ENCODE measurements around the gene ANXA4.

ANXA4 gene

DNA sequence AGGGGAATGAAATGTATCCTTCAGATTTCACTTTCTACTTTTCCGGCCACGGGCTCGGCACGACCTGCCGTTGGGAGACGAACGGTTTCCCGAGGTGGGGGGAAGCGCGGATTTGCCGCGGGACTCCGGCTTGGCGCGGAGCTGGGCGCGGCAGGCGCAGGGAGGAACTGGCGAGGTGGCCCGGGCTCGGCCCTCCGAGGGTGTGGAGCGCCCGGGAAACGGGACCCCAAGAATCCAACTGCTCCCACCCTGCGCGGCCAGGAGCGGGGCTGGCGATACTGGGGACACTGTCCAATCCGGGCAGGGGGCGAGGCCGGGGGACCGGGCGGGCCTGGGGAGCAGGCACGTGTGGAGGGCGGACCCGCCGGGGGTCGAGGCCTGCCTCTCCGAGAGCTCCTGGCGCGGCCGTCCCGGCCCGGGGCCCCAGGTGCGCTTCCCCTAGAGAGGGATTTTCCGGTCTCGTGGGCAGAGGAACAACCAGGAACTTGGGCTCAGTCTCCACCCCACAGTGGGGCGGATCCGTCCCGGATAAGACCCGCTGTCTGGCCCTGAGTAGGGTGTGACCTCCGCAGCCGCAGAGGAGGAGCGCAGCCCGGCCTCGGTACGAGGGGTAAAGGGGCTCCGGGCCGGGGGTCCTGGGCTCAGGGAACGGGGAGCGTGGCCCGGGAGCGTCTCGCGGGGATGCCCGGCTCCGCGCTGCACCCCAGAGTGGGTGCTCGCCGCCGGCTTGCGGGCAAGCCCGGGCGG is at the start of gene ANXA4:
Gene ANXA4 (plus strand): TSS at position 560 of the 747 bp plus-strand sequence. CDS start 39,432 bp downstream, outside the sequence.
- peak; percentile 65 for DNase-seq

DNA sequence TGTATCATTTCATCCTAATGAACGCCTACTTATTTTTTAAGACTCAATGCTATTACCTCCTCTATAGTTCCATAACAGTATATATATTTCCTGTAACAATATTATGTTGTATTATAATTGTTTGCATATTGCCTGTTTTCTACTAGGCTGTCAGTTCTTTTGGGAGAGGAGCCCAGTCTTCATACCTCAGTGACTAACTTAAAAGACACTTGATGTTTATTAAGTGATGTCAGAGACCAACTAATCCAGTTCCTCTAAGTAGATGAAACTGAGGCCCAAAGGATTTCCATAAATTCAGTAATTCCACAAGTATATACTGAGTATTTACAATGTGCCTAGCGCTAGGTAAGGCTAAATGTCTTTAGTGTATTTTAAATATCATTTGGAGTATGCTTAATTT is 49.5 kb upstream of the ANXA4 start:
- DNase-seq: no peak

DNA sequence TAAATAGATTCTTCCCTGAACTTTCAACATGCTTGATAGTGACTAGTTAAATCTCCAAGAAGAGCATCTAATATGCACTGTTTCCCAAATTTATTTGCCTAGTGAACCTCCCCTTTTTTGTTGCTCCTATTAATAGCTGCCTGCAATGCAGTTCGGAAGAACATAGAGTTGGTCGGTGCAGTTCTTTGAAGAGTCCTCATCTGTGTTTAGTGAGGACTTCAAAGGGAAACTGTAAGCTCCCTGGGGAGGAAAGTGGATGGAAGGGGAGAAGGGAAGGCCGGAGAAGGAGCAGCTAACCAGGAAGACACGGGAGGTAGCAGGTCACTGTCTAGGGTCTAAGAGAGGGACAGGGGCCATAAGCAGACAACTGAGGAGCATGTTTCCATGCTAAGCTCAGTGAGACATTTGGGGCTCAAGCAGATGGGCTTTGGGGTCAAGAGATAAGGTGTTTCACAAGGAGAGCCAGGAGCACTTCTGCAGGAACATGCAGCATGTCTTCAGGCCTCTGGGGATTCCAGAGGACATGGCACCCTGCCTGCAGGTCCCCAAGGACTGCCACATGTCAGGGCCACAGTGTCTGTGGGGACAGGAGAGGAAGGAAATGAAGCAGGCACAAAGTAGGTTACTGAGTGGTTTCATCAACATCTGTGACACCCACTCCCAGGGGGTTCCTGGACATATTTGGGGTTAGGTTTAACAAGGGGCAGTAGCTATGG is 48.7 kb upstream of the ANXA4 start:
- no peak for DNase-seq

DNA sequence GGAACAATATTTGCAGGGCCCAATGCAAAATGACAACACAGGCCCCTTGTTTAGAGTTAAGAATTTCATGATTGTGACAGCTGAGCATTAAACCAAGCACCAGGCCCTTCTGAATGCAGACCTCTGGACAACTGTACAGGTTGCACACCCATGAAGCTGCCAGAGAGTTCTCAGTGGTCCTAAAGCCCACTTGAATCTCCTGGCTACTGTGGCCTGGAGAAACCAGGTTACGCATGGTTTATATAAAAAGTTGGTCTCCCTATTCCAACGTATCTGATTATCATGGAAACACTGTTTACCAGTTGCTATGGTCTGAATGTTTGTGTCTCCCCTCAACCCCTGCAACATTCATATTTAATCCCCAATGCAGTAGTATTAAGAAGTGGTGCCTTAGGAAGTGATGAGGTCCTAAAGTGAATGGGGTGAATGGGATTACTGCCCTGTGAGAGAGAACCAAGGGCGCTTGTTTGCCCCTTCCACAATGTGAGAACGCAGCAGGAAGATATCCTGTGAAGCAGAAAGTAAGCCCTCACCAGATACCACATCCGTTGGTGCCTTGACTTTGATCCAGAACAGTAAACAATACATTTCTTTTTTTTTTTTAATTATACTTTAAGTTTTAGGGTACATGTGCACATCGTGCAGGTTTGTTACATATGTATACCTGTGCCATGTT is 48.0 kb upstream of the ANXA4 start:
- DNase-seq: no peak

DNA sequence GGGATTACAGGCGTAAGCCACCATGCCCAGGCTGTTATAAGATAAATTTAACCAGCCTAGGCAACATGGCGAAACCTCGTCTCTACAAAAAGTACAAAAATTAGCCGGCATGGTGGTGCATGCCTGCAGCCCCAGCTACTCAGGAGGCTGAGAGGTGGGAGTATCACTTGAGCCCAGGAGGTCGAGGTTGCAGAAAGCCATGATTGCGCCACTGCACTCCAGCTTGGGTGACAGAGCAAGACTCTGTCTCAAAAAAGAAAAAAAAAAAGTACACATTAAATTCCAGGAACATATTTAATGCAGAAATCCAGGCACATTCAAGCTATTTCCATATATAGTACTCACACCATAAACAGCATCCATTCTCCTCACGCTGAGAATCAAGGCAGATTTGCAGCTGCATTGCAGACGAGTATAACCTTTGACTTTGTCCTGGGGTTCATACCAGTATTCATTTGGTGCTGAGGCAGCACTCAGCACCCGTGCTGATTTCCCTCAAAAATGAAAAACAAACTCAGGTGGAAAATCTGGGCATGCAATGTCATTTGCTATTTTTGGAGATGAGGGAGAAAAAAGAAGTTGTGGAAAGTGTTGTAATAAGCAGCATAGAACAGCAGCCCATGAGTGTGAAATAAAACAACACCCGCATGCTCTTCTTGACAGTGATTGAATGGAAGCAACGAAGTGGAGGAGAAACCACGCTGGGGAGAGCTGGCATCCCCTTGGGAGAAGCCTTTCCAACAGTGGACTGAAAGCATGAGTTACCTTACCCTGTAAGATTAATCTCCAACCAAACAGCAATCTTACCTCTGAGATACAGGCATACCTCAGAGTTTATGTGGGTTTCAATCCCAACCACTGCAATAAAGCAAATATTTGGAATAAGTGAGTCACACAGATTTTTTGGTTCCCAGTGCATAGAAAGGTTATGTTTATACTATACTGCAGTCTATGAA is 46.8 kb upstream of the ANXA4 start:
- no peak for DNase-seq

DNA sequence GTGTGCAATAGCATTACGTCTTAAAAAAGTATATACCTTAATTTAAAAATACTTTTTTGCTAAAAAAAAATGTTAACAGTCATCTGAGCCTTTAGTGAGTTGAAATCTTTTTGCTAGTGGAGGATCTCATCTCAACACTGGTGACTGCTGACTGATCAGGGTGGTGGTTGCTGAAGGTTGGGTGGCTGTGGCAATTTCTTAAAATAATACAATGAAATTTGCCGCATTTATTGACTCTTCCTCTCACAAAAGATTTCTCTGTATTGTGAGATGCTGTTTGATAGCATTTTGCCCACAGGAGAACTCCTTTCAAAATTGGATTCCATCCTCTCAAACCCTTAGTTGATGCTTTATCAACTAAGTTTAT is 46.1 kb upstream of the ANXA4 start:
- no peak for DNase-seq

DNA sequence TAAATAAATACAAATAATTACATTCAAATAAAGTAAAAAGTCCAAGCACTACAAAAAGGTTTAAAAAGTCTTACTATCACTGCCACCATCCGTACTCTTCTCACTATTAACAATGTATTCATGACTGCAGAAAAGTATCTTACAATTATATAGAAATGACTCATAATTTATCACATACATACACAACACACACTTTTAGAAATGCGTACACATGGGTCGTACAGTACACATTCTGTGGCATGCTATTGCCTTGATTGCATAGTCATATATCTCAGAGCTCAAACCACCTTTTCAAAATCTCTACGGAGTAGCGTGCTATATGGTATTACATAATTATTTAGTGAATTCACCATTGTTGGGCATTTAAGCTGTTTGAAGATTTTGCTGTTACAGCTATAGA is 41.6 kb upstream of the ANXA4 start:
- DNase-seq: no peak

DNA sequence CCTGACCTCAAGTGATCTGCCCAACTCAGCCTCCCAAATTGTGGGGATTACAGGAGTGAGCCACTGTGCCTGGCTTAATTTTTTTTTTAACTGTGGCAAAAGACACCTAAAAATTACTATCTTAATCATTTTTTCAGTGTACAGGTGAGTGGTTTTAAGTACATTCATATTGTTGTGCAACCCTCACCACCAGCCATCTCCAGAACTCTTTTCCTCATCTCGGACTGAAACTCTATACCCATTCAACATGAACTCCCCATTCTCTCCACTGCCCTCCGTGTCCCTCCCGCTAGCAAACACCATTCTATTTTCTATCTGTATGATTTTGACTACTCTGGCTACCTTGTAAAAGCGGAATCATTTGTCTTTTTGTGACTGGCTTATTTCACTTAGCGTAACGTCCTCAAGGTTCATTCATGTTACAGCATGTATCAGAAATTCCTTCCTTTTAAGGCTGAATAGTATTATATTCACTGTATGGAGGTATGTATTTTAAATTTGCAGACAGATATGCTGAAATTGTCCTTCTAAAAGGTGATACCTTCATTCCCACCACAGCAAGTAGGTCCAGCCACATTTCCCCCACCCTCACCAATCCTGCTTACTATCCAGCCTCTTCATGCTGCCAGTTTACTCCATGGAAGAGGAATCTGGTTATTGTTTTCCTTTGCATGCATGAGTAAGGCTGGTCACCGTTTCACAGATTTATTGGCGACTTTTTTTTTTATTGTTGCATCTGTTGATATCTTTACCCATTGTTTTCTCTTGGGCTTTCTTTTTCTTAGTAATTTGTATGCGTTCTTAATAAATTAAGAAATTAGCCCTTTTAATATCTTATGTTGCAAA is 40.6 kb upstream of the ANXA4 start:
- no peak for DNase-seq

DNA sequence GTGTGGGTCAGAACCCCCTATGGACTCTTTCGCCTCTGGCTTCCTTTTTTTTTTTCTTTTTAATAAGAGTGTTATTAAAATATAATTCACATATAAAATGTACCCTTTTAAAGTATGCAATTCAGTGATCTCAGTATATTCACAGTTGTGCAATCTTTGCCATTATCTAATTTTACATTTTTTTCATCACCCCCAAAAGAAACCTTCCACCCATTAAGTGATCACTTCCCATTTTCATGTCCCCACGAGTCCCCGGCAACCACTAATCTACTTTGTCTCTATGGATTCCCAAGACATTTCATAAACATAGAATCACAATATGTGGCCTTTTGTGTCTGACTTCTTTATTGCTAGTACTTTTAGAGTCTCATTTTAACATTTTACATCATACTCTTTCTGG is 38.7 kb upstream of the ANXA4 start:
- no peak for DNase-seq

DNA sequence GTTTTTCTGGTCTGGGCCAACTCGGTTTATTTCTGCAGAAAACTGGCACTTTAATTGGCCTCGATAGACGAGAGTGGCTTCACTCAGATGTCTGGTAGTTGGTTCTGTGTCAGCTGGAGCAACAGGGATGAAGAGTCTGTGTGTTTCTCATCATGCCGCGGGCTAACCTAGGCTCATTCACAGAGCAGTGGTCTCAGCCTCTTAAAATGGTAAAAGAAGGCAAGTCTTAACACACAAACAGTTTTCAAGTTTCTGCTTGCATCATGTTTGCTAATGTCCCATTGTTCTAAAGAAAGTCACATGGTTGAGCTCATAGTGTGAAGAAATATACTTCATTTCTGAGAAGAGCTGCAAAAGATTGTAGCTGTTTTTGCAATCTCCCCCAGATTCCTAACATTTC is 37.5 kb upstream of the ANXA4 start:
- DNase-seq: no peak

DNA sequence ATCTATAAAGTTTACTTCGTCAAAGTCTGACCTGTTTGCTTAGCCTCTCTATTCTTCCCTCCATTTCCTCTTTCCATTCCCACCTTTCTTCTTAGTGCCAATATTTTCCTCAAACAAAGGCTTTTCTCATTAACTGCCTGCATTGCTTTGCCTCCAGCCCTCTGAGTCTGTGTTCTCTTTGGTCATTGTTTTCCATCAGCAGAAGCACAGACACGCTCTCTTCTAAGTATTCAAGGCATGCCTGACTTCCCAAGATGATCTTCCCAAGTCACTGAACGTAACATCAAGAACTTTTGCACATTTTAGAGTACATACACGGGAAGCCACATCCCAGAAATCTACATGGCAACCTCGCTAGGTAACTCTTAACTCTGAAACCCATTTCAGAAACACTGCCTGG is 32.6 kb upstream of the ANXA4 start:
- no peak for DNase-seq

DNA sequence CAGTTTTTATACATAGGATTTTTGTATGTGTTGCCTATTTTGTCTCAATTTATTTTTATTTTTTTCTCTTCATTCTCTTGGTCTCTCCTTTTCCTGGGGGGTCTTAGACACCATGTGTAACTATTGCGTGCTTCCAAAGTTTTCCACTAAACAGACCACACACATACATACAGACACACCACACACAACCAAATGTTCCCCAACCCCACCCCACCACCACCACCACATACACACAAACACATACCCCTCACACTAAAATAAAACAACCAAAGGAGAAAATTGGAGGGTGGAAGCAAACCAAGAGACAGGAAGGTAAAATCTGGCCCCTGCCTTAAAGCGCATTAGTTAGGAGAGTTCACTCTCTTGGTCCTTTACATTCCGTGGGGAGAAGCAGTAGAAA is 30.0 kb upstream of the ANXA4 start:
- no peak for DNase-seq

DNA sequence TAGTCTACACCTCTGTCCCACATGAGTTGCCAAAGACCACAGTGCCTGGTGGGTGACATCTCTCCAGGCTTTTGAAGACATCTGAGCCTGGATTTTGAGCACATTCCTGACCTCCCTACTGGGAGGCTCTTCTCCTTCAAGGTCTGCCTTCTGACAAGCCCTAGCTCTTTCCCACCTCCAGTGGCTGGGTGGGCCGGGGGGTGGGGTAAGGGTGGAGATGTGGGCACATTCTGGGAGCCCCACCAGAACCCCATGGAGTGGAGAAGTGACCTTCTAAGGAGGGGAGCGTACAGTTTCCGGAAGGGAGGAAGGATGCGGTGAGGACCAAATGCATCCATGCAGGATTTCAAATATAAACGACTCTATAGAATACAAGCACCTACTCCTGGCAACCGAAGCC is 27.9 kb upstream of the ANXA4 start:
- no peak for DNase-seq

DNA sequence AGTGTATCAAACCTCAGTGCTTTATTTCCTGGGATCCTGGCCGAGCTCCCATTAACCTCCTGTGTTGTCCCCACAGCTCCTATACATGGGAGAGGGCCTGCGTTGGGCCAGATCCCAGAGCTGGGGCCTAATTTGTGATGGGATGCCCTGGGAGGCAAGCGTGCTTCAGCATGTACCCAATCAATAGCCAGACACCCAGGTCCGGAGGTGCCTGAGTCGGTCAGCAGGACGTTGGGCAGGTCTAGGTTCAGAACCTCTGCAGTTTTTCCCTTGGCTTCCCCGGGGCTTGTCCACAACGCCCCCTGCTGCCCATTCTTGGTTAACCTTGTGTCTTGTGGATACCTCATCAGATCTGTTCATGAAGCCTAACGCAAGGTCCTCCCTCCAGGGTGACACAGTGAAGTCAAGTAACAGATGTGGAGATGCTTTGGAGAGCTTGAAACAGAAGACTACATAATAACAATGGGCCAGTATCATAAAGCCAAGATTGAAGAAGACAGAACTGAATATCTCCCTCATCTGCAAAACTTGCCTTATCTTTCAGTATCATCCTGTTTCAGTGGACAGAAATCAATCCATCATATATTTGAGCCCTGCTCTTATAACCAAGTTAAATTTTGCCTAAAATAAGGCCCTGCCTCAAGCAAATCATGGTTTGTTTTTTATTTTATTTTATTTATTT is 27.3 kb upstream of the ANXA4 start:
- peak; percentile 70 for DNase-seq

DNA sequence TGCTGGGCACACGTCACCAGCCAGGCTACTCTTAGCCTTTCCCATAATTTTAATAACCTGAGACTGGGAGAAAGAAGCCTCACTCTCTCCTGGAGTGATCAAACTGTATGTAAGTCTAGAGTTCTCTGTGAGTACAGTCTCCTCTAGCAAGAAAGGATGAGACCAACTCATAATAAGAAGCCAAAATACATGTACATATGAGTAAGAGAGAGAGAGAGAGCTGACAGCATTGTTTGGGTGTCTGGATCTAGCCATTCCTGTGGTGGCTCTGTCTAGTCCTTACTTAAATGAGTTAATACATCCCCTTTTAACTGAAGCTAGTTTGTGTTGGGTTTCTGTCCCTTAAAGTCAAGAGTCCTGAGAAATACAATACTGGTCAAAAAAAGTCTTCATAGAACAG is 26.0 kb upstream of the ANXA4 start:
- no peak for DNase-seq

DNA sequence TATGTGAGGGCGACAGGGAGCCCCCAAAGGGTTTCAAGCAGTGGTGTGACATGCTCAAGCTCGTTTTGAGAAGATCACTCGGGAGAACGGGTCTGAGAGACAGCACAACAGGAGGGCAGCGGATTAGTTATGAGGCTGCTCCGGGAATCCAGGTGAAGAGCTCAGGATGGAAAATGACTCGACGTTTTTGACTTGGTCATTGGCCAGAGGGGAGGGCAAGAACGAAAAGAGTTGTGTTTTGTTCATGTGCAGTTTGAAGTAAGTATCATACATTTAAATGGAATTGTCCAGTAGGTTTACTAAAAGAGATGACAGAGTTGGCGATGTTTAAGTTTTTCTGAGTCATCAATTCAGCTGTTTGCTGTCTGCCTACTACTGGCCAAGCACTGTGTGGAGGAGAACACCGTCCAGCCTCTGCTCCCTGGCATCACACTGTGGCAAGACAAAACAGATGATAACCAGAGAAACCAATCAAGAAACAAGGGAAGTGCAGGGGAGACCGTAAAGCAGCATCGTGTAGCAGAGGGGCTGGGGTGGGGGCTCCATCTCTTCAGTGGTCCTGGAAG is 25.3 kb upstream of the ANXA4 start:
- no peak for DNase-seq

DNA sequence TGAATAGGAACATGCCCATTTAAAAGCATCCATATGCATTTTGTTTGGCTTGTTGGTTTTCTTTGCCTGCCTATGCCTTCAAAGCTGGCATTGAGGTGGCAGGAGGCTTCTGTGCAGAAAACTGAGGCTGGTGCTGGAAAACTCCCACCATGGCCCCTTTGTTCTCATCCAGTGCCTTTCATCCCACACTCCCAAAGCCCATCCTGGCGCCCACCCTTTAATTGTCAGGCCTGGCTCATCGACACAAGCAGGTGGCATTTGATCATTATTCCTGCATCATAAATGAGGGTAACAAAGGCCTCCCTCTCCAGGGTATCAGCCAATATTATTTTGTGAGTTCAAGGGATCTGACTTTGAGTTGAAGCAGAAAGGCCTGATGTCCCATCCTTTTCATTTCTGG is 24.7 kb upstream of the ANXA4 start:
- DNase-seq: no peak

DNA sequence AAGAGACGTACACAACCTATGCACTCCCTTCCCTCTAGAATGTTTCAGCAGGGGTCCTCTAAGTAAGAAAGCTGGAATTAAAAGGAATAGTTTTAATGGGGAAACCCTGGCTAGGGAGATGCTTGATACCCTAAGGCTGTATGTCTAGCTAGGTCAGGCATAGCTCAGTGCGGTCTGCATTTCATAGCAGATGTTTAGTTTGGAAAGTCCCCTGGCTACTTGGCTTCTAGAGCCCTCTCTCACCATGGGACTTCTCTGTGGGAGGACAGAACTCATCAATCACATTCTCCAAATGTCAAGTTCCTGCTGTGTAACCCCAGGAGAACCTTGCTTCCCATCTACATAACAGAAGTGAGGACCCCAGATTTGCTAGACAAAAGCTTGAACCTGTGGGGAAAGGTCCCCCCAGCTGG is 24.1 kb upstream of the ANXA4 start:
- DNase-seq: no peak

DNA sequence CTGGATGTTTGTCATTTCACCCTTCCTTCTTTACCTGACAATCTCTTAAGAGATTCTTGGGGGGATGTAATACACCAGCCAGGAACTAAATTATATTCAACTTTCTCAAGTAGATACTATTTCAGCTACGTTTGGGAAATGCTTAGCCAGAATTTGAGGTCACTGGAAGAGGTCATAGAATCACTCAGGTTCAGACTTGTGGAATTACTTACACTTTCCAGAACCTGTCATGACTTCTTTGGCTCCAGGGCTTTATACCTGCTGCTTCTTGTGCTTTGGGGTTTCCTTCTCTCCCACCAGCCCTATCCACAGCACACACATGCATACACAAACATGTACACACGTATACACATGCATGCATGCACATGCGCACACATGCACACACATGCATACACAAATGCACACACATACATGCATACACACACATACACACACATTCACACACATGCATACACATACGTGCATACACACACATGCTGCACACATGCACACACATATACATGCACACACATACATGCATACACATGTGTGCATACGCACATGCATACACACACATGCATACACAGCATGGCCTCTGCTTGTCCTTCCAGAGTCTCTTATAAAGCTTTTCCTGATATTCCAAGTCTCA is 23.5 kb upstream of the ANXA4 start:
- no peak for DNase-seq

DNA sequence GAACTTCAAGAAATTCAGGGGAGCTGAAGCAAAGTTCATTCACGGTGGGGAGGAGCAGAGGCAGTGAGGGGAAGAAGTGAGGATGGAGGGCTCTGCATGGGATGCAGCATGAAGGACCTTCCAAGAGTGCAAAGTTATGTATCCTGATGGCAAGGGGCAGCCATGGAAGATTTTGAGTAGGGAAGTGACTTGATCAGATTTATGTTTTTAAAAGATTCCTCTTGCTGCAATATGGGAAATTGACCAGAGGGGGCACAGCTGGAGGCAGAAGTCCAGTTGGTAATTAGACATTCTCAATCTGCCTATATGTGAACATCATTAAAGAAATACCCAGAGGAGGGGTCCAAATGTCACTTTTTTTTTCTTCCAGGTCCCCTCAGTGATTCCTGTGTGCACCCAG is 21.5 kb upstream of the ANXA4 start:
- DNase-seq: no peak

DNA sequence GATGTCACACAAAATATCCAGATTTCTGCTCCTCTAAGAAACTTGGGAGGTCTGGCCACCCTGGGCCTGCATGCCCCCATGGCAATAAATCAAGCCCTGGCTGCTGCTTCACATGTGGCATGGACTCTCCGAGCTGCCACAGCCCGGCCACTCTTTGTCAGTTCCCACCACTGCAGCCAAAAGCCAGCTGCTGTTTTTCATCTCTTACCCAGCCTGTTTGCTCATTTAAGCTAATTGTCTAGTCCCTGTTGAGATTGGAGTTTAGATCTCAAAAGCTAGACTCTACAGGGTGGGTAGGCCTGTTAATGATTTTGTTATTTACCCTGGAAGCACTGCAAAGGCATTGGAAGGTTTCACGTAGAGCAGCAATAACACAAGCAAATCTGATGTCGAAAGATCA is 20.9 kb upstream of the ANXA4 start:
- DNase-seq: no peak
